Activated CD8-positive, alpha-beta memory T cell treated with anti-CD3 and anti-CD28 coated beads for 1 hour (primary cell): Measurements from ENCODE around the gene CCDC18.
"Not testable (repeated sequence)": the region's sequence is repeated elsewhere in the genome, so short reads cannot be mapped to it uniquely, and the experiment has no call there.

Experiments
- DNase-seq, 2 donors: peaks; one replicate each; pipeline ENCODE4 v3.0.0-alpha.2; 2020; ENCODE audit warnings: low read depth in 1 of 2; ENCODE audit errors: extremely low read depth in 1 of 2

CCDC18 gene

DNA sequence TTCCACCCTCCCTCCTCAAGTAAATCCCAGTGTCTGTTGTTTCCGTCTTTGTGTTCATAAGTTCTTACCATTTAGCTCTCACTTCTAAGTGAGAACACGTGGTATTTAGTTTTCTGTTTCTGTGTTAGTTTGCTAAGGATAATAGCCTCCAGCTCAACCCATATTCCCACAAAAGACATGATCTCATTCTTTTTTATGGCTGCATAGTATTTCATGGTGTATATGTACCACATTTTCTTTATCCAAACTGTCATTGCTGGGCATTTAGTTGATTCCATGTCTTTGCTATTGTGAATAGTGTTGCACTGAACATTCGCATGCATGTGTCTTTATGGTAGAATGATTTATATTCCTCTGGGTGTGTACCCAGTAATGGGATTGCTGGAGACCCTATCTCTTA, 5.9 kb upstream of the CCDC18 start:
- DNase-seq: not testable (repeated sequence)

DNA sequence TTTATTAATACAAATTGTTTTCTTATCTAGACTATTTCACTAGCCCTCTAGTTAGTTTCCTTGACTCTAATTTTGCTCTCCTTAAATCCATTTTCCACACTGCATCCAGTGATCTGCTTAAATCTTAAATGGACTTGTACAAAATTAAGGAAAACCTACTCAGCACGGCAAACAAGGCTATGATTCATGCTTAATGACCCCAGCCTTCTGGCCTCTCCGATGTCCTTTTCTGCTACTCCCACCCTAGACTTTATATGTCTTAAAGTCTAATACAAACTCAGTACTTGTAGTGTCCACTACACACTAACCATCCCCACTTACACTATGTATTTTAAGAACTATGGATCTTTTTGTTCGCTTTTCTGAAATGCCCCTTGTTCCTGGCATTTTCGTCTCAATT, 2.5 kb upstream of the CCDC18 start:
- DNase-seq: no peak

DNA sequence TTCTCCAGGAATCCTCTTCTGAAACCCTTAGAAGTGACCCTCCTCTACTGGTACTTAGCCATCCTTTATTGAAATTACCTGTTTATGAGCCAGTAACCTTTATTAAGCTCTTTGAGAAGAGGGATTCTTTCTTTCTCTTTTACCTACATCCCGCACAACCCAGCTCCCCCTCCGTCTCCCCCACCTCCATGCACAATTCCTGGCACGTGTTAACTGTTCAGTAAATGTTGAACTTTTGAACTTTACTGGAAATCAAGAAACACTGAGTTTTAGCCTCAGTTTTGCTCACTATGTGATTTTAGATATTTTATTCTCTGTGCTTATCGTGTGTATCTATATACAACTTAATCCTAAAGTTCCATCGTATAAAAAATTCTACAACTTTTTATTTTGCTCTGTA, 2.1 kb upstream of the CCDC18 start:
- DNase-seq: no peak

DNA sequence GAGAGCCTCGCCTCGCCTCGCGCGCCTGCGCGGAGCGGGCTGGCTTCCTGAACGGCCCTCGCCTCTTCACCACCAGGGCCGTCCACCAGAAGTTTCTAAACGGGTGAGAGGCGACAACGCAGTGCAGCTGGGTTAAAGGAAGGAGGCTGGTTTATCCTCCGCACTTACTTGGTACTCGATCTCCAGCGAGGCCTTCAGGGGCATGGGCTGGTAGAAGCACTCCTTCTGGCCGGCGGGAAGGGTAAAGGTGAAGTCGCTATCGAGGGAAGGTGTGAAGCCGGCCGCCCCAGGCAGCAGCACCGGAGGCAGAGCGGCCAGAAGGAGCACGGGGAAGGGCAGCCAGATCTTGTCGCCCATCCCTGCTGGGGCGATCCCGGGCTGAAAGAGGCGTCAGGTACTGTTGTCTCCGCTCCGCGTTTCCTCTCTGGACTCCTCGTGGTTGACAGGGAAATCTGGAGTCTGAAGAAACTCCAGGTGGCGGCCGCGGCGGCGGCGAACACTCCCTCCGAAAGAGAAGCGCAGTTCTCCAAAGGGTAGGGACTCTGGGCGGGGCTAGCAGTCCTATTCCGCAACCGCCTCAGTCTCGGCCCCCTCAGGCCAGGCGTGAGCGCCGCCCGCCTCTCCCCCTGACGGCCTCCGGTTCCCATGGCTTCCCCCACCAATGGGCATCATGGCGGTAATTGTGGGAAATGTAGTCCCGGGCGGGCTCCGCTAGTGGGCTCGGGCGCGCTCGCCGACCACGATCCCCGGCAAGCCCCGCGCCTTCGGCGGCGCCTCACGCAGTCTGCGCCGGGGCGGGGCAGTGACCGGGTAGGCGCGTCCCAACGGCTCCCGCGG, 420 bp upstream of the CCDC18 start, which contains the start of gene TMED5:
TSS of gene TMED5 (minus strand) at position 528 of the 837 bp plus-strand sequence. CDS start at position 357, 171 bp downstream.
- DNase-seq: peak; percentile 85 to 90

DNA sequence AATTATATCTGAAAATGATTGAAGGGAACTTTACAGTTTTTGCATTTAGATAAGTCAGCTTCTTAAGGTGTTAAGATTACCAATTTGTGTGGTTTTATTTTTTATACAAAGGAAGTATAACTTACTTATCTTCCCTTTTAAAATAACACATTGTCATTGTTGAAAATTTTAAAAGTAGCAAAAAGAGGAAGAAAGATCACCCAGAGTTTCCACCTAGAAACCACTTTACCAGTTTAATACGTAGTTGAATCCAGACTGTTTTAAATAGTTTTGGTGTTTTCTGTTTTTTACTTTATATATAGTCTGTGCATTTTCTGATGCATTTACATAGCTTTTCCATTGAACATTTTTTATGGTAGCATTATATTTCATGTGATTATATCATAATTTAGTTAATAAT, 6.1 kb downstream of the CCDC18 start:
- DNase-seq: no peak

DNA sequence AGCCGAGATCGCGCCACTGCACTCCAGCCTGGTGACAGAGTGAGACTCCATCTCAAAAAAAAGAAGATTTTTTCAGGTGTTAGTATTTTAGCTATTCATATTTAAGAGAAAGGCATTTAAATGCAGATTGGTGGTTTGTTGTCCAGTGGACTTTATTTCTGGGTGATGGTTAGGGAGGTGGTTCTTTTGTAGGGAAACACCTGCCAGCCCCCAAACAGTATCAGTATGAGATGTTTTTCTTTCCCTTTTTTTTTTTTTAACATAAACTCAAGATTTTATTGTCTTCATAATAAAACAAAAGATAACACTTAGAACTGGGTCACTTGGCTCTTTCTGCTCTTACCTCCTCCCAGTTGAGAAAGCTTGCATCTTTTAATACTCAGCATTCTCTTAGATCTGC, 9.9 kb downstream of the CCDC18 start:
- DNase-seq: no peak

DNA sequence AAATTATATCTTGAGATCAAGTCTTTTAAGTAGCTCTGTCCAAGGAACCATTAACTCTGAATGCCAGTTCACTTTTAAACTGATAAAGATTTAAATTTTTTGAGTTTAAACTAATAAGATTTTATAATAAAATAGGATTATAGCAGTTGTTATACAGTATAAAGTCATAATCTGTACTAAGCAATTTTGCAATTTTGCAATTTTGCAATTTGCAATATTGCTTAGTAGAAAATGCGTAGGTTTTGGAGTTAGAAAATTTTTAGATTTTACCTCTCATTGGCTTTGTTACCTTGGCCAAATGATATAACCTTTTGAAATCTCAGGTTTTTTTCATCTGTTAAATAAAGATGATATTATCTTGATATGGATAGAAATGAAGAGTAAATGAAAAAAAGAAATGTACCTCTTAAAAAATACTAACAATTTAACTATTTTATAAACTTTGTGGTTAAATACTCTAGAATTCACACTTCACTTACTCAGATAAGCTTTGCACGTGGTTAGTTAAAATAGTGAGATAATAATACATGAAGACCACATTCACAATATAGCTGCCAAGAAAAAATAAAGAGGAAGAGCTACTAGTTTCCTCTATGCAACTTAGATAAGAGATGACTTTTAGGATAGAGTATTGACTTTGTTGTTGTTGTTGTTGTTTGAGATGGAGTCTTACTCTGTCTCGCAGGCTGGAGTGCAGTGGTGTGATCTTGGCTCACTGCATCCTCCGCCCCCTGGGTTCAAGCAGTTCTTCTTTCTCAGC, 13.9 kb downstream of the CCDC18 start:
- DNase-seq: no peak

DNA sequence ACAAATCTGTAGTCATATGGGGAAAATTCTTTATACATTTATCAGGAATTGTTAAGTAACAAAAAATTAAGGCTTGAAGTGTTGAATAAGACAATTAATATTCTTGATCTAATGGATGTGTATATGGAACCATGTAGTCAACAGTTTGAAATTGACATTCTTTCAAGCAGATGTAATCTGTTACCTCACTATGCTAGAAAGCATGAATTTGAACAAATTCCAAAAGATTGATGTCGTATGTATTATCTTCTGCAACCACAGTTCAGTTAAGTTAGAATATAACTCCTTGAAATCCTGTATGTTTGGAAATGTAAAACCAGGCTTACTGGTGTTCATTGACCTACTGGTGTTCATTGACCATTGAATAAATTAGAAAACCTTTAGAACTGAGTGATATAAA, 16.1 kb downstream of the CCDC18 start:
- no peak for DNase-seq

DNA sequence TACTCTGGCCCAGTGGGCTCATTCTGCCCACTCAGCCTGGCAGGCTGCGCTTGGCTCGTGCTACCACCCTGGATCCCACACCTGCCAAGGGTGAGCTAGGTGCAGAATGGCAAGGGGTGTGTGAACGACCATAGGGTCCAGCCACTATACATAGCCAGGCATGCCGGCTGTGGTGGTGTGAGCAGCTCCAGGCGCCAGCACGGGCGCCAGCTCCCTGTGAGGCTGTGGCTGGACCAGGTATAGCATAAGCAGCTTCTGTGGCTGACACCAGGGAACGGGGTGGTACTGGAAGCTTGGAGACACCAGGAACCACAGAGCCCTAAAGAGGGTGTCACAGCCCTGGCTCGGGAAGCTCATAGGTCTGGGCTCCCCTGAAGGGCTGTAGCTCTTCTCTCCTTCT, 18.6 kb downstream of the CCDC18 start:
- DNase-seq: no peak

DNA sequence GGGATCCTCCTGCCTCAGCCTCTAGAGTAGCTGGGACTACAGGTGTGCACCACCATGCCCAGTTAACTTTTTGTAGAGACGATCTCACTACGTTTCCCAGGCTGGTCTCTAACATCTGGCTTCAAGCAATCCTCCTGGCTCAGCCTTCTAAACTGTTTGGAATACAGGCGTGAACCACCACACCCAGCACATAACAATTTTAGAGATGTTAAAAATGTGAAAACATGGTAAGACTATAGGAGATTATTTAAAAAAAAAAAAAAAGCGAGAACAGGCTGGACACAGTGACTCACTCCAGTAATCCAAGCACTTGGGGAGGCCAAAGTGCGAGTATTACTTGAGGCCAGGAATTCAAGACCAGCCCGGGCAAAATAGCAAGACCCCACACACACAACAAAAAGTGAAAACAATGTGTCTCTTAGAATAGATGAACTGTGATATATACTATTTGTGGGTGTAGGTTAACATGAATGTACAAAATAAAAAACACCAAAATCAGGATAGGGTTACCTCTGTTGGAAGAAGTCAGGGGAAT, 19.6 kb downstream of the CCDC18 start:
- no peak for DNase-seq

DNA sequence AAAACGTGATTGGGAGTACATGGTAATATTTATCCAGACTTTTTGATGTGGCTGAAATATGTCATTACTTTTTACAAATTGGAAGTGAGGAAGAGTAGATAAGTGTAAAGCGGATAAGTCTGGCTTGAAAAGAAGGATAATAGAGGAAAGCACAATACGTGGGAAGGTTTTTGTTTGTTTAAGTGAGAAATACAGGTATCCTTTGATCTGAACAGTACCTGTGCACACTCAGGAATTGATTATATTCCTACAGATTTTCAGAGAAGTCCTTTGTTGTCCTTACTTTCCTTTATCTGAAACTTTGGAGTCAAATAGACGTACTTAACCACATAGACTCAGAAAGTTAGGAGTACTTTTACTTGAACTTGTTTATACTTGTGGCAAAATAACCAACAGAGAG, 20.2 kb downstream of the CCDC18 start:
- no peak for DNase-seq

DNA sequence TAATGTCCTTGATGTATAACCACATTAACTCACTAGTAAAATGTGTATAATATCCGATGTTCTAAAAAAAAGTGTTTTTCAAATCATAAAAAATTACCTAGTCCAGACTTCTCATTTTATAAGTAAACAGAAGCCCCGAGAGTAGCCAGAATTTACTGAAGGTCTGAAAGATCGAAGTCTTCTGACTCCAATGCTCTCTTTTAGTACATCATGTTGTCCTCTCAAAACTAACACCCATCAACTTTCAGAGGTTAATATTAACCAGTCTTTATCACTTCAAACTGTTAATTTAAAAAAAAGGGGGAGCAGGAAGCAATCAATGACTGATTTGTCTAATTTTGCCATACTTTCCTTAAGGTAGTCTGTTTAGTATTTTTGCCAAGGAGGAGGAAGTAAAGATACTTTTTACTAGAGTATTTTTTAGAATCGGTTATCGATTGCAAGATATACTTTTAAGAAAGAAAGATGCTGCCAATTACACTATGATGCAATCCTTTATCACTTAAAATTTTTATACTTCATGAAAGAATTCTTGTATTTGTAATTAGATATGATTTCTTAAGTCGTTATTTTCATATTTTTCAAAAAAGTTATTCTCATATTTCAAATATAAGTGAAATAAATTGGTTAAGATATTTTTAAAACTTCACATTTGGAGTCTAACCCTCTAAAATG, 25.5 kb downstream of the CCDC18 start:
- DNase-seq: no peak

DNA sequence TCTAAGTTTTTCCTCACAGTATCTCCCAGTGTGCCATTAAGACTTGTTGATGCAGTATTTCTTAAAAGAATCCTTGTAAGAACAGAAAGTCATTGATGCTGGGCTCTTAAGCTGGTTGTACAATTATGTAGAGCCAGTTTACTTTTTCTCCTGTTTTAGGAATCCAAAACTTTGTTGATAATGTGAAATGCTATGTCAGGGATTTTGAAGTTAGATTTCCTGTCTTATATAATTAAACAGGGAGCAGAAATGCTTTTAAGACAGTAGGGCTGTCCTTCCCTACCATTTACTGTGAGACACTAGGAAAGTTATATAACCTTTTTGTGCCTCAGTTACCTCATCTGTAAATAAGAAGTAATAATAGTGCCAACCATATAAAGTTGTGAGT, 26.0 kb downstream of the CCDC18 start:
- DNase-seq: no peak

DNA sequence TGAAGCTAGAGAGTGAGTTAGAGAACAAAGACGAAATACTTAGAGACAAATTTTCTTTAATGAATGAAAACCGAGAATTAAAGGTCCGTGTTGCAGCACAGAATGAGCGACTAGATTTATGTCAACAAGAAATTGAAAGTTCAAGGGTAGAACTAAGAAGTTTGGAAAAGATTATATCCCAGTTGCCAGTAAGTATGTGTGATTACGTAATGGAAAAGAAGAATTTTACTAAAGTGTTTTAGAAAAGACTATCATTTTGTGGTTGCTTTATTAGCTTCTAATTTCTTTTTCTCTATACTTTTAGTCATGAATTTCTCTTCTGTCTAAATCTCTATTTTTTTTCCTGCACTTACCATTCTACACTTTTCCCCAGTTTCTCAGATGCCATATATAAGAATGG, 26.7 kb downstream of the CCDC18 start:
- no peak for DNase-seq

DNA sequence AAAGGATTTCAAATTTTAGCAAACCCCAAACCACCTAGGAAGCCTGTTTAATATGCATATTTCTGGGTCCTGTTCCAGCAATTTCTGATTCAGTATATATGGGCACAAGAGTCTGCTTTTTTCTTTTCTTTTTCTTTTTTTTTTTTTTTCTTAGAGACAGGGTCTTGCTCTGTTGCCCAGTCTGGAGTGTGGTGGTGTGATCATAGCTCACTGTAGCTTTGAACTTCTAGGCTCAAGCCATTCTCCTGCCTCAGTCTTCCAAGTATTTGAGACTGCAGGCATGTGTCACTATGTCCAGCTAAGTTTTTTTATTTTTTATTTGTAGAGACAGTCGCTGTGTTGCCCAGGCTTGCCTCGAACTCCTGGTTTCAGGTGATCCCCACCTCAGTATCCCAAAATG, 34.8 kb downstream of the CCDC18 start:
- DNase-seq: no peak

DNA sequence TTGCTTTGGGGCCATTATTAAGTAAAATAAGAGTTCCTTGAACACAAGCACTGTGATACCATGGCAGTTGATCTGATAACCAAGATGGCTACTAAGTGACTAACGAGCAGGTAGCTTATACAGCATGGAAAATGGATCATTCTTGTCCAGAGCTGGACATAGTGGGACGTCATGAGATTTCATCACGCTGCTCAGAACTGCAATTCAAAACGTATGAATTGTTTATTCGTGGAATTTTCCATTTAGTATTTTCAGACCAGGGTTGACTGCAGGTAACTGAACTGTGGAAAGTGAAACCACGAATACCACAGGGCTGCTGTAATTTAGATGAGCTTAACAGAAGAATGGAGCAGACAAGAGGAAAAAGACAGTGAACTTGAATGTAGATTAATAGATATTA, 38.9 kb downstream of the CCDC18 start:
- DNase-seq: no peak

DNA sequence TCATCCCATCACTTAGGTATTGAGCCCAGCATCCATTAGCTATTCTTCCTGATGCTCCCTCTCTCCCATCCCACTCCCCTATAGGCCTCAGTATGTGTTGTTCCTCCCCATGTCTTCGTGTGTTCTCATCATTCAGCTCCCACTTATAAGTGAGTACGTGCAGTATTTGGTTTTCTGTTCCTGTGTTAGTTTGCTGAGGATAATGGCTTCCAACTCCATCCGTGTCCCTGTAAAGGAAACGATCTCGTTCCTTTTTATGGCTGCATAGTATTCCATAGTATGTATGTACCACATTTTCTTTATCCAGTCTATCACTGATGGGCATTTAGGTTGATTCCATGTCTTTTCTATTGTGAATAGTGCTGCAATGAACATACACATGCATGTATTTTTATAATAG, 40.2 kb downstream of the CCDC18 start:
- DNase-seq: not testable (repeated sequence)

DNA sequence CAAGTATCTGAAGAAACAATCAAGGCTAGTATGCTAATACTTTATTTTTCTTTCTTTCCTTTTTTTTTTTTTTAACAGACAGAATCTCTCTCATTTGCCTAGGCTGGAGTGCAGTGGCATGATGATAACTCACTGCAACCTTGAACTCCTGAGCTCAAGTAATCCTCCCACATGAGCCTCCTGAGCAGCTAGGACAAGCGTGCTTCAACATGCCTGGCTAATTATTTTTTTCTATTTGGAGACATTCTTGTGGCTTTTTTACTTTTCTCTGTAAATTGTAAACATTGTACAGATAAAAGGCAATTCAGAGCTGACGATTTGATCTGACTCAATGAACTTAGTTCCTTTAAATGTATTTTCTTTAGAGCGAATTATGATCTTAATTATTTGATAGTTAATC, 41.4 kb downstream of the CCDC18 start:
- DNase-seq: no peak

DNA sequence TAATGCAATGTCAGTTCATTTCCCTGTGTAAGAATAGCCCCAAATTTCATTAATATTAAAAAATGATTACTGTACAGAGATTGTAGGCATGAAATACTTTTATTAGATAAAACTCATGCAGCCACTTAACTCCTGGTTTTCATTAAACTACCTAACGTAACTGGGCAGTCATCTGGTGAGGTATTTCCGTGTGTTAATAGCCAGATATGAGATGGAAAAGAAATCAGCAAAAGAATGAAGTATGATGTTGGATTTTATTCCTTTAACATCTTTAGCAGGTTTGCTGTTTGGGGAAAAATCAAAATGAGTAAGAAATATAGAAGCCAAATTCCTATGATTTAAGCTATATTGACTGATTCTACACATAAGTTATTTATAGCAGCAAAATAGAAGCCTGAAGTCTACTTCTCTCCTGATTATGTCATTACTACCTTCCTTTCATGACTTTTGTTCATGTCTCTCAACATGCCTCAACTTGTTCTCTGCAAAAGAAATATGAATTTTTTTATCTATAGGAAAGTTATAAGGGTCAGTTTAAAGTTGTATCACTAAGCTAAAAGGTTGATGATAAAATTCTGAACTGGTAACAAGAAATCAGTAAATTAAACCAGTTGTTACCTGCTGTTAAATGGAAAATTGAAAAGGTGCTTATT, 42.6 kb downstream of the CCDC18 start:
- DNase-seq: no peak

DNA sequence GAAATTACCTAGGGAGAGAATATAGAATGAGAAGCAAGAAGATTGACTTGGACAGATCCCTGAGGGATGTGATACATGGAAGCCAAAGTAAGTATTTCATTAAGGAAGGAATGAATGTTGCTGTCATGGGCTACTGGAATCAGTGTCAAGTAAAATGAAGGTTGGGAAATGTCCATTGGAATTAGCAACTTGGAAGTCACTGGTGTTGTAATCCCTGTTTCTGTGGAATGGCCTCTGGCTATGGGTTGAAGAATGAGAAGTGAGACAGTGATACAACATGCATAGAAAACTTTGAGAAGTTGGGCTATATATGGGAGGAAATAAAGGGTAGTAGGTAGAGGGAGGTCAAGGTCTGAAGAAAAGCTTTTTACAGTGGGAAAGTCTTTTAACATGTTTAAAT, 54.7 kb downstream of the CCDC18 start:
- no peak for DNase-seq

DNA sequence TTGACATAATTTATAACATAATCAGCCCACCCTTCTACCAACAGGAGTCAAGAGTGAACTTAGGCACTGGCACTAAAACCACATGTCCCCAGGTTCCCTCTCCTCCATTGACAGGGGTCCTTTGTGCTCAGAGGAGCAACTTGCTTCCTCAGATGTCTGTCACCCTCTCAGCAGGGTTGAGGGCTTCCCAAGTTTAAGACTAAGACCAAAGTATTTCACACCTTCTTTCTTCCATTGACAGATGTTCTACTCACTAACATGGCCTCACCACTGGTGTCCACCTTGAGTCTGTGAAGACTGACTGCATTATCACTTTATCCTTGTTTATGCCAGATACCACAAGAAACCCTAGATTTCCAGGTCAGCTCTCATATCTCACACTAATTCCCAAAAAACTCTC, 56.5 kb downstream of the CCDC18 start:
- DNase-seq: no peak
